Neuronal stem cell (in vitro differentiated cells): ENCODE results near the gene TBC1D7.
"Not testable (repeated sequence)": the region's sequence is repeated elsewhere in the genome, so short reads cannot be mapped to it uniquely, and the experiment has no call there.

Source experiments
- DNase-seq: peaks from one replicate; pipeline ENCODE4 v3.0.0-alpha.2; 2013; ENCODE audit warnings: low spot score
- H2AFZ ChIP-seq: one replicate; pipeline ENCODE4 v1.6.1; 2013; ENCODE audit warnings: mild to moderate bottlenecking, low read length, inconsistent platforms
- H2AK5ac ChIP-seq: 2 replicates; pipeline ENCODE4 v1.6.1; 2013; ENCODE audit warnings: low read depth, mild to moderate bottlenecking, inconsistent platforms, low read length, moderate library complexity, mixed read lengths
- H2BK120ac ChIP-seq: 2 replicates; pipeline ENCODE4 v1.6.1; 2013; ENCODE audit warnings: low read depth, mild to moderate bottlenecking, inconsistent platforms, low read length, moderate library complexity, mixed read lengths
- H2BK12ac ChIP-seq: one replicate; pipeline ENCODE4 v1.6.1; 2013; ENCODE audit warnings: low read length, inconsistent platforms
- H2BK15ac ChIP-seq: 2 replicates; pipeline ENCODE4 v1.6.1; 2013; ENCODE audit warnings: mild to moderate bottlenecking, low read length, inconsistent platforms, mixed read lengths
- H2BK5ac ChIP-seq: one replicate; pipeline ENCODE4 v1.6.1; 2013; ENCODE audit warnings: inconsistent platforms, mild to moderate bottlenecking, low read length, moderate library complexity
- H3K14ac ChIP-seq: one replicate; pipeline ENCODE4 v1.6.1; 2013; ENCODE audit warnings: low read length, inconsistent platforms
- H3K18ac ChIP-seq: 2 replicates; pipeline ENCODE4 v1.6.1; 2013; ENCODE audit warnings: low read length, inconsistent platforms
- H3K23ac ChIP-seq: 2 replicates; pipeline ENCODE4 v1.6.1; 2013; ENCODE audit warnings: low read depth, mild to moderate bottlenecking, mixed read lengths, low read length, inconsistent platforms; ENCODE audit not compliant: poor library complexity
- H3K27ac ChIP-seq: replicated peaks from 3 replicates; pipeline ENCODE4 v1.5.1; 2013; ENCODE audit warnings: low read length, inconsistent platforms
- H3K27me3 ChIP-seq, 3 experiments: 2 replicates each; pipeline ENCODE4 v1.6.1; 2013; ENCODE audit warnings: low read length in 3 of 3, mild to moderate bottlenecking in 2 of 3, inconsistent platforms in 1 of 3, low read depth in 1 of 3, mixed read lengths in 1 of 3, moderate library complexity in 1 of 3; ENCODE audit not compliant: control insufficient read depth in 3 of 3, insufficient read depth in 3 of 3
- H3K36me3 ChIP-seq, 2 donors: replicated peaks in 1 of 2; 2 replicates each; pipeline ENCODE4 v1.6.1; 2013; ENCODE audit warnings: low read length in 2 of 2; ENCODE audit not compliant: control insufficient read depth in 2 of 2, insufficient read depth in 2 of 2
- H3K4ac ChIP-seq: 2 replicates; pipeline ENCODE4 v1.6.1; 2013; ENCODE audit warnings: inconsistent platforms, mild to moderate bottlenecking, low read length, moderate library complexity
- H3K4me1 ChIP-seq, 2 donors: 1 replicate in 1 of 2; 2 replicates in 1 of 2; pipeline ENCODE4 v1.6.1; 2013; ENCODE audit warnings: low read length in 2 of 2, low read depth in 1 of 2; ENCODE audit not compliant: control insufficient read depth in 2 of 2, insufficient read depth in 1 of 2
- H3K4me2 ChIP-seq: one replicate; pipeline ENCODE4 v1.6.1; 2013; ENCODE audit warnings: mild to moderate bottlenecking, low read length, inconsistent platforms; ENCODE audit not compliant: insufficient read depth, poor library complexity, severe bottlenecking
- H3K4me3 ChIP-seq, 2 donors: 2 replicates each; pipeline ENCODE4 v1.5.1; 2013; ENCODE audit warnings: low read length in 2 of 2, mild to moderate bottlenecking in 2 of 2, inconsistent platforms in 1 of 2, moderate library complexity in 1 of 2
- H3K79me1 ChIP-seq: one replicate; pipeline ENCODE4 v1.6.1; 2013; ENCODE audit warnings: low read depth, mild to moderate bottlenecking, inconsistent platforms, low read length, moderate library complexity
- H3K9ac ChIP-seq: one replicate; pipeline ENCODE4 v1.6.1; 2013; ENCODE audit warnings: mild to moderate bottlenecking, low read depth, low read length, inconsistent platforms; ENCODE audit not compliant: poor library complexity
- H3K9me3 ChIP-seq, 2 donors: replicated peaks in 1 of 2; 2 replicates each; pipeline versions ENCODE3 to v1.6.1; 2013; ENCODE audit warnings: low read length in 2 of 2, mild to moderate bottlenecking in 2 of 2, inconsistent platforms in 1 of 2, low read depth in 1 of 2, mixed read lengths in 1 of 2, moderate library complexity in 1 of 2; ENCODE audit not compliant: control insufficient read depth in 2 of 2, insufficient read depth in 1 of 2
- H4K8ac ChIP-seq: one replicate; pipeline ENCODE4 v1.6.1; 2013; ENCODE audit warnings: low read depth, mild to moderate bottlenecking, inconsistent platforms, low read length, moderate library complexity
- H4K91ac ChIP-seq: one replicate; pipeline ENCODE4 v1.6.1; 2013; ENCODE audit warnings: low read length, low read depth, mild to moderate bottlenecking, inconsistent platforms; ENCODE audit not compliant: poor library complexity
- WGBS, 2 donors: extraction: QIAGEN DNeasy Blood & Tissue Kit; methylation state at CpG; one replicate each; pipeline ENCODE4 v1.1.7; 2013; ENCODE audit warnings: missing lambda C conversion rate in 2 of 2, mixed read lengths in 1 of 2; ENCODE audit not compliant: insufficient read length in 2 of 2, insufficient replicate concordance in 1 of 2; ENCODE audit errors: extremely low coverage in 2 of 2; 5-methylcytosine and 5-hydroxymethylcytosine counted together

The TBC1D7 gene

GRCh38 chr6:13328875-13329183 lies 492 bp upstream of the TBC1D7 start:
- Histone ChIP-seq H3K27ac (no peak overlapping the region), H4K91ac (no peak overlapping the region), H2AFZ (peak overlapping the region; percentile 94), H3K18ac (peak overlapping the region; percentile 96), H3K23ac (peak overlapping the region; percentile 56), H3K36me3 (peaks cover 3 to 27% of the 10 kb centered on the region in 2 donors), H3K14ac (peak overlapping the region; percentile 49), H3K27me3 (peaks cover 0 to 10% (median 0%) of the 10 kb centered on the region in 3 experiments), H2BK120ac (no peak overlapping the region), H2BK5ac (no peak overlapping the region), H3K9me3 (no peaks in the 10 kb centered on the region), H2BK15ac (no peak overlapping the region), H3K4me2 (peak overlapping the region; percentile 81), H3K79me1 (no peaks in the 10 kb centered on the region), H3K4me1 (peaks cover 2 to 4% of the 10 kb centered on the region in 2 donors), H2AK5ac (no peak overlapping the region), H3K9ac (peak overlapping the region; percentile 89), H4K8ac (no peak overlapping the region), H3K4me3 (peak overlapping the region; percentile 82 to 89), H3K4ac (no peak overlapping the region), H2BK12ac (no peak overlapping the region)
- DNase-seq: no peak
- no CpG with 5 or more reads among the region's 2 CpGs for WGBS, 2 donors

- H2AK5ac ChIP-seq: no peak overlapping the region
- no peaks in the 10 kb centered on the region for H3K79me1 ChIP-seq
- no peak for DNase-seq
- no peak overlapping the region for H3K9ac ChIP-seq
- peaks cover 2 to 4% of the 10 kb centered on the region in 2 donors for H3K4me1 ChIP-seq
- H3K14ac ChIP-seq: no peak overlapping the region
- H4K91ac ChIP-seq: no peak overlapping the region
- no peak overlapping the region for H4K8ac ChIP-seq
- H3K4ac ChIP-seq: no peak overlapping the region
- no peak overlapping the region for H3K23ac ChIP-seq
- peaks cover 0 to 6% (median 0%) of the 10 kb centered on the region in 3 experiments for H3K27me3 ChIP-seq
- H2BK120ac ChIP-seq: no peak overlapping the region
- peak overlapping the region; percentile 82 to 91 for H3K4me3 ChIP-seq
- peaks cover 5 to 37% of the 10 kb centered on the region in 2 donors for H3K36me3 ChIP-seq
- H2BK12ac ChIP-seq: no peak overlapping the region
- no peak overlapping the region for H2BK5ac ChIP-seq
- H2BK15ac ChIP-seq: no peak overlapping the region
- H3K9me3 ChIP-seq: no peaks in the 10 kb centered on the region
- H2AFZ ChIP-seq: peak overlapping the region; percentile 94
- peak overlapping the region; percentile 70 for H3K4me2 ChIP-seq
- H3K27ac ChIP-seq: peak overlapping the region; percentile 89
- H3K18ac ChIP-seq: no peak overlapping the region
- no CpG with 5 or more reads among the region's 10 CpGs for WGBS, 2 donors
Observed at GRCh38 chr6:13327691-13328075, 654 bp downstream of the TBC1D7 start.

- not testable (repeated sequence) for H3K4me2 ChIP-seq, H2BK12ac ChIP-seq, H3K4ac ChIP-seq, H3K18ac ChIP-seq, H3K27ac ChIP-seq, H4K91ac ChIP-seq, H2BK5ac ChIP-seq, H2AFZ ChIP-seq, H3K9me3 ChIP-seq, H2BK15ac ChIP-seq, DNase-seq, H3K23ac ChIP-seq, H2BK120ac ChIP-seq, H3K9ac ChIP-seq, H2AK5ac ChIP-seq, H3K4me1 ChIP-seq, H4K8ac ChIP-seq, H3K4me3 ChIP-seq, H3K79me1 ChIP-seq, H3K14ac ChIP-seq, H3K27me3 ChIP-seq
- no CpG with 5 or more reads among the region's 3 CpGs for WGBS, 2 donors
- peaks cover 8 to 53% of the 10 kb centered on the region in 2 donors for H3K36me3 ChIP-seq
Observed at GRCh38 chr6:13326031-13326586, 2.2 kb downstream of the TBC1D7 start.

GRCh38 chr6:13319891-13320564 lies 8.3 kb downstream of the TBC1D7 start:
- H4K8ac ChIP-seq: no peak overlapping the region
- H3K27ac ChIP-seq: no peak overlapping the region
- H3K4ac ChIP-seq: no peak overlapping the region
- no peak overlapping the region for H3K4me2 ChIP-seq
- DNase-seq: no peak
- no peak overlapping the region for H3K23ac ChIP-seq
- no peak overlapping the region for H3K14ac ChIP-seq
- no peak overlapping the region for H2BK5ac ChIP-seq
- H3K9ac ChIP-seq: no peak overlapping the region
- H3K79me1 ChIP-seq: no peaks in the 10 kb centered on the region
- no peaks in the 10 kb centered on the region for H3K9me3 ChIP-seq
- no CpG with 5 or more reads among the region's 5 CpGs for WGBS, 2 donors
- H2AK5ac ChIP-seq: no peak overlapping the region
- no peak overlapping the region for H3K4me3 ChIP-seq
- H2BK12ac ChIP-seq: no peak overlapping the region
- H2BK15ac ChIP-seq: no peak overlapping the region
- peaks cover 39 to 98% of the 10 kb centered on the region in 2 donors for H3K36me3 ChIP-seq
- no peak overlapping the region for H3K18ac ChIP-seq
- H4K91ac ChIP-seq: no peak overlapping the region
- no peaks in the 10 kb centered on the region for H3K27me3 ChIP-seq
- H2BK120ac ChIP-seq: no peak overlapping the region
- no peak overlapping the region for H2AFZ ChIP-seq
- no peaks in the 10 kb centered on the region for H3K4me1 ChIP-seq
